ENCODE data around the gene COQ7. TPM values are rescaled to one million over a fixed set of nuclear protein-coding genes. Genes with fewer than 3 reads are reported as not detected.

Gene COQ7
- total RNA-seq, 4 donors from 2014 or later = 15.1 to 36.2 (median 21.7) TPM

DNA sequence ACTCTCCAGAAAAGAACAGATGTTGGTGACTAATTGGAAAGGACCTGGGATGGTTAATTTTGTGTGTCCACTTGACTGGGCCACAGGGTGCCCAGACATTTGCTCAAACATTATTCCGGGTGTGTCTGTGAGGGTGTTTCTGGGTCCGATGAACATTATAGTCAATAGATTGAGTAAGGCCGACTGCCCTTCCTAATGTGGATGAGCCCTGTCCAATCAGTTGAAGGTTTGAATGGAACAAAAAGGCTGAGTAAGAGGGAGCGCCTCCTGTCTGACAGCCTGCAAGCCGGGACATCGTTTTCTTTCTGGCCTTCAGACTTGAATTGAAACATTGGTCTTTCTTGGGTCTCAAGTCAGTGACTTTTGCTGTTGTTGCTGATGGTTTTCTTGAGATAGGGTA is 23.5 kb downstream of the COQ7 start:
- Histone ChIP-seq H3K9me3 (no peaks in the 10 kb centered on the region), H3K36me3 (no peaks in the 10 kb centered on the region), H3K4me3 (no peak overlapping the region), H3K27me3 (no peaks in the 10 kb centered on the region), H3K27ac (no peak overlapping the region), H3K4me1 (peaks cover 5 to 8% of the 10 kb centered on the region in 2 donors)
- intact Hi-C loops (cut with DNase I; ENCODE audit: low total_unique reads) = no loop called here
- DNase-seq (no peak), ATAC-seq (no peak)
- in situ Hi-C loops (cut with MboI; ENCODE audit: low sequenced_read_pairs in 4 of 4) = loop anchor here in 2 of 4 donors (5.0 to 10.0 kb wide), 2 partner anchors 74 to 286 kb away; partner anchors contain the start of gene SYT17 (in 1 of the 2)
- no peak for TF ChIP-seq POLR2A (IDR thresholded peaks at IDR 0.05)
- TF ChIP-seq, protein P1, sequence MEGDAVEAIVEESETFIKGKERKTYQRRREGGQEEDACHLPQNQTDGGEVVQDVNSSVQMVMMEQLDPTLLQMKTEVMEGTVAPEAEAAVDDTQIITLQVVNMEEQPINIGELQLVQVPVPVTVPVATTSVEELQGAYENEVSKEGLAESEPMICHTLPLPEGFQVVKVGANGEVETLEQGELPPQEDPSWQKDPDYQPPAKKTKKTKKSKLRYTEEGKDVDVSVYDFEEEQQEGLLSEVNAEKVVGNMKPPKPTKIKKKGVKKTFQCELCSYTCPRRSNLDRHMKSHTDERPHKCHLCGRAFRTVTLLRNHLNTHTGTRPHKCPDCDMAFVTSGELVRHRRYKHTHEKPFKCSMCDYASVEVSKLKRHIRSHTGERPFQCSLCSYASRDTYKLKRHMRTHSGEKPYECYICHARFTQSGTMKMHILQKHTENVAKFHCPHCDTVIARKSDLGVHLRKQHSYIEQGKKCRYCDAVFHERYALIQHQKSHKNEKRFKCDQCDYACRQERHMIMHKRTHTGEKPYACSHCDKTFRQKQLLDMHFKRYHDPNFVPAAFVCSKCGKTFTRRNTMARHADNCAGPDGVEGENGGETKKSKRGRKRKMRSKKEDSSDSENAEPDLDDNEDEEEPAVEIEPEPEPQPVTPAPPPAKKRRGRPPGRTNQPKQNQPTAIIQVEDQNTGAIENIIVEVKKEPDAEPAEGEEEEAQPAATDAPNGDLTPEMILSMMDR (IDR thresholded peaks at IDR 0.05 in 4 of 5, conservative IDR thresholded peaks at IDR 0.05 in 1 of 5) = no peak

DNA sequence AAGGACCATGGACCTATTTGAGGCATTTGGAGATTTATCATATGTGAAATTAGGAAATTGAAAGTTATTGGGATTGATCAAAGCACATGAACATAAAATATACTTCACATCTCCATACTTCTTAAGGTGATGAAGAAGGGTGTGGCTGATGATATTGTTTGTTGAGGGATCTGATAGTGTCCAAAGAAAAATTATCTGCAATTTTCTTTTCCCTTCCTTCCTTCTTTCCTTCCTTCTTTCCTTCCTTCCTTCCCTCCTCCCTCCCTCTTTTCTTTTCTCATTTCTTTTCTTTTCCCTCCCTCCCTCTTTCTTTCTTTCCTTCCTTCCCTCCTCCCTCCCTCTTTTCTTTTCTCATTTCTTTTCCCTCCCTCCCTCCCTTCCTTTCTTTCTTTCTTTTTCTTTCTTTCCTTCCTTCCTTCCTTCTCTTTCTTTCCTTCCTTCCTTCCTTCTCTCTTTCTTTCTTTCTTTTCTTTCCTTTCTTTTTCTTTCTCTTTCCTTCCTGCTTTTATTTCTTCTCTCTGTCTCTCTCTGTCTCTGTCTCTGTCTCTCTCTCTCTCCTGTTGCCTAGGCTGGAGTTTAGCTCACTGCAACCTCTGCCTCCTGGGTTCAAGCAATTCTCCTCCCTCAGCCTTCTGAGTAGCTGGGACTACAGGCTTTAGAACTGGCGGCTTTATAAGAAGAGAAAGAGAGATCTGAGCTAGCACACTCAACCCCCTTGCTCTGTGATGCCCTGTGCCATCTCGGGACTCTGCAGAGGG is 25.4 kb downstream of the COQ7 start:
- no peaks in the 10 kb centered on the region for H3K36me3 ChIP-seq
- no peaks in the 10 kb centered on the region for H3K9me3 ChIP-seq
- in situ Hi-C loops (cut with MboI; ENCODE audit: low sequenced_read_pairs in 4 of 4) = loop anchor here in 2 of 4 donors (5.0 to 10.0 kb wide), 2 partner anchors 72 to 284 kb away; partner anchors contain the start of gene SYT17 (in 1 of the 2)
- no peak overlapping the region for H3K27ac ChIP-seq
- intact Hi-C loops (cut with DNase I; ENCODE audit: low total_unique reads) = no loop called here
- DNase-seq (no peak), ATAC-seq (no peak)
- no peak for TF ChIP-seq POLR2A (IDR thresholded peaks at IDR 0.05)
- TF ChIP-seq, protein P1 (IDR thresholded peaks at IDR 0.05 in 4 of 5, conservative IDR thresholded peaks at IDR 0.05 in 1 of 5) = no peak
- no peak overlapping the region for H3K4me3 ChIP-seq
- H3K27me3 ChIP-seq = no peaks in the 10 kb centered on the region
- H3K4me1 ChIP-seq = no peaks in the 10 kb centered on the region

DNA sequence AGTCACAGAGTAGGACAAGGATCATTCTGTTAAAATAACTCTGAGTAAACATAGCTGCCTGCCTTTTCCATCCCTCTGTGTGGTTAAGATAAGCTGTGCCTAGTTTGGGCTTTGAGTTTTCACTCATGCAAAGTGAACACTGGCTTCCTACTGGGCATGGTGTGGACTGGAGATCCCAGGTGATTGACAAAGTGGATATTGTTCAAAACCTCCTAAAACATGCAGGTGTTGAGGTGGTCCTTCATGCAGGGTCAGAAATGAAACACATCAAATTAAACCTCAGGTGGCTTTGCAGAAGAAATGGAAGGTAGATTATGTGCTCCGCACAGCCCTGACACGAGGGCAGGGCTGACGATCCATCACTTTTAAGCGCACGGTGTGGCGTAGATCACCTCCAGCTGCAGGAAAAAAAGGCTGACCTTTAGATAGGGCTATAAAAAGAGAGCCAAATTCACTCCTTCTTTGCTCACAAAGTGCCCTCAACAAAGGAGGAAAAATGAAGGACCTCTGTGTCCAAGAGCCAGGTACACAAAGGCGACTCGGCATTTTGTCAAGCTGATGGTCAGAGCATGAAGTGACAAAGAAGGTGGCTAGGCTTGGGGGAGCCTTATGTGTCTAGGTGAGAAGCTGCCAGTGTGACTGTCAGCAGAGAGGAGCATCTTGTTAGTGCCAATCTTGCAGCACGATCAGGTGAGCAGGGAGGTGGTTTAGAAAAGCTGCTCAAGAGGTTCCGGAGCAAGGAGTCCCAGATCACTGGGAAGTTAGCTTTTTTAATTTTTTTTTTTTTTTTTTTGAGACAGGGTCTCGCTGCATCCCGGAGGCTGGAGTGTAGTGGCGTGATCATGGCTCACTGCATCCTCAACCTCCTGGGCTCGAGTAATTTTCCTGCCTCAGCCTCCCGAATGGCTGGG is 26.5 kb downstream of the COQ7 start:
- TF ChIP-seq POLR2A (IDR thresholded peaks at IDR 0.05) = no peak
- TF ChIP-seq, protein P1 (IDR thresholded peaks at IDR 0.05 in 4 of 5, conservative IDR thresholded peaks at IDR 0.05 in 1 of 5) = no peak
- intact Hi-C loops (cut with DNase I; ENCODE audit: low total_unique reads) = no loop called here
- H3K36me3 ChIP-seq = no peaks in the 10 kb centered on the region
- DNase-seq (no peak), ATAC-seq (no peak)
- no peaks in the 10 kb centered on the region for H3K27me3 ChIP-seq
- no peak overlapping the region for H3K4me3 ChIP-seq
- H3K4me1 ChIP-seq = no peaks in the 10 kb centered on the region
- H3K9me3 ChIP-seq = no peaks in the 10 kb centered on the region
- in situ Hi-C loops (cut with MboI; ENCODE audit: low sequenced_read_pairs in 4 of 4) = loop anchor here in 2 of 4 donors (5.0 to 10.0 kb wide), 2 partner anchors 71 to 283 kb away; partner anchors contain the start of gene SYT17 (in 1 of the 2)
- H3K27ac ChIP-seq = no peak overlapping the region

DNA sequence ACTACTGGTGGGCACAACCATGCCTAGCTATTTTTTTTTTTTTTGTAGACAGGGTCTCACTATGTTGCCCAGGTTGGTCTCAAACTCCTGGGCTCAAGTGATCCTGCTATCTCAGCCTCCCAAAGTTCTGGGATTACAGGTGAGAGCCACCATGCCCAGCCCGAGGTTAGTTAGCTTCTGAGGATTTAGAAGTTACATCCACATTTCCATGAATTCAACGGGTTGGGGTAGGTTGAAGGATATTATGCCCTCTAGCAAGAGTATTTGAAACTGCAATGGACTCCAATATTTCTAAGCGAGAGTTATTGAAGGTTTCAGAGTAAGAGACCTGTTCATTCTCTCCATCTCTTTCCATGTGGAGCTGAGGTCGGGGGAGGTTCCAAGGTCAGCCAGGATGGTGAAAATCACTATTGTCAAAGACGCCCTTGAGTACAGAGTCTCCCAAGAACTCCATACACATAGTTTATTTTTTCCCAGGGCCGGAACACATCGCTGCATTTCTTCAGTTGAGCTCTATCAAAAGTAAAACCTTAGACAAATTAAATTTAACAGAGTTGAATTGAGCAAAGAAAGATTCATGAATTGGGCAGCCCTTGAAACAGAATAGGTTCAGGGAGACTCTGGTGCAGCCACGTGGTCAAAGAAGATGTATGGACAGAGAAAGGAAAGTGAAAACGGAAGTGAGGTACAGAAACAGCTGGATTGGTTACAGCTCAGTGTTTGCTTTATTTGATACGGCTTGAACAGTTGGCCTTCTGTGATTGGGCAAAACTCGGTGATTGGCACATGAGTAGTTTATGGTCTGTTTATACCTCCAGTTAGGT is 27.3 kb downstream of the COQ7 start:
- intact Hi-C loops (cut with DNase I; ENCODE audit: low total_unique reads) = loop anchor here (5.0 kb wide), 1 partner anchor 48 kb away; no protein-coding TSS in a partner anchor
- Histone ChIP-seq H3K27ac (no peak overlapping the region), H3K36me3 (no peaks in the 10 kb centered on the region), H3K27me3 (no peaks in the 10 kb centered on the region), H3K9me3 (no peaks in the 10 kb centered on the region), H3K4me1 (no peaks in the 10 kb centered on the region), H3K4me3 (no peak overlapping the region)
- ATAC-seq (no peak), DNase-seq (no peak)
- TF ChIP-seq, protein P1 (IDR thresholded peaks at IDR 0.05 in 4 of 5, conservative IDR thresholded peaks at IDR 0.05 in 1 of 5) = no peak
- no peak for TF ChIP-seq POLR2A (IDR thresholded peaks at IDR 0.05)
- in situ Hi-C loops (cut with MboI; ENCODE audit: low sequenced_read_pairs in 4 of 4) = loop anchor here in 2 of 4 donors (5.0 to 10.0 kb wide), 2 partner anchors 70 to 283 kb away; partner anchors contain the start of gene SYT17 (in 1 of the 2)

Data from gastrocnemius medialis (tissue), 4 donors.